Lung (tissue), 12 donors: ENCODE data around the gene ZNF462. TPM values are rescaled to one million over a fixed set of nuclear protein-coding genes. Genes with fewer than 3 reads are reported as not detected.

Experiments used
- ATAC-seq: fragments of 200-7000 bp; cut with Tn5 transposase; one replicate; pipeline ENCODE4 v1.9.1; 2020; ENCODE audit warnings: moderate number of reproducible peaks; ENCODE audit not compliant: insufficient read depth, low FRiP score
- DNase-seq, 3 donors: peaks; one replicate each; pipeline ENCODE4 v3.0.0-alpha.2; 2013 to 2017
- H3K27ac ChIP-seq, 2 donors: one replicate each; pipeline ENCODE4 v1.5.1; 2013; ENCODE audit warnings: mild to moderate bottlenecking in 2 of 2, moderate library complexity in 2 of 2, control low read depth in 1 of 2, inconsistent platforms in 1 of 2, low read depth in 1 of 2, low read length in 1 of 2
- H3K27me3 ChIP-seq, 3 donors: one replicate each; pipeline ENCODE4 v1.5.1; 2013; ENCODE audit warnings: low read length in 2 of 3; ENCODE audit not compliant: control insufficient read depth in 3 of 3, insufficient read depth in 3 of 3
- H3K36me3 ChIP-seq, 4 donors: one replicate each; pipeline ENCODE4 v1.5.1; 2013; ENCODE audit warnings: low read length in 4 of 4, mild to moderate bottlenecking in 1 of 4, moderate library complexity in 1 of 4; ENCODE audit not compliant: control insufficient read depth in 4 of 4, insufficient read depth in 4 of 4
- H3K4me1 ChIP-seq, 5 donors: one replicate each; pipeline ENCODE4 v1.5.1; 2013; ENCODE audit warnings: low read length in 5 of 5, mild to moderate bottlenecking in 2 of 5, moderate library complexity in 1 of 5; ENCODE audit not compliant: control insufficient read depth in 5 of 5, insufficient read depth in 5 of 5
- H3K4me3 ChIP-seq: one replicate; pipeline ENCODE4 v1.5.1; 2013; ENCODE audit warnings: mild to moderate bottlenecking, control low read depth, moderate library complexity
- H3K9ac ChIP-seq, 2 donors: one replicate each; pipeline ENCODE4 v1.5.1; 2013; ENCODE audit warnings: low read length in 2 of 2, control low read depth in 1 of 2; ENCODE audit not compliant: insufficient read depth in 1 of 2
- H3K9me3 ChIP-seq, 4 donors: one replicate each; pipeline ENCODE4 v1.5.1; 2013; ENCODE audit warnings: low read length in 3 of 4, mild to moderate bottlenecking in 1 of 4, moderate library complexity in 1 of 4; ENCODE audit not compliant: control insufficient read depth in 4 of 4, insufficient read depth in 3 of 4
- WGBS, 2 donors: extraction: QIAGEN DNeasy Blood & Tissue Kit; methylation state at CpG; one replicate each; pipeline ENCODE4 v1.1.7; 2013; 5-methylcytosine and 5-hydroxymethylcytosine counted together
- polyA plus RNA-seq, 2 donors: library from polyadenylated mRNA; stranded (reverse); fragments of 200-250 nt; gene quantifications; one replicate each; pipeline ENCODE4 v1.2.1, GENCODE V29; 2013
- total RNA-seq, 2 donors: library from RNA; depleted of rRNA in 1 of 2; stranded (reverse); fragments of >200 nt in 1 of 2; gene quantifications; one replicate each; pipeline ENCODE4 v1.2.1, GENCODE V29; 2014 to 2021
- TF ChIP-seq, protein P1 (sequence below): IDR thresholded peaks from 2 replicates; pipeline ENCODE4 v1.5.1; 2012; ENCODE audit warnings: mild to moderate bottlenecking; ENCODE audit errors: control extremely low read depth, extremely low read depth
- donor health status: control.
- donor health status: control.
- donor health status: Bipolar disorder and iron deficiency.
- donor health status: healthy.
- donor health status: DM: yes; HTN: yes; CAD: no.

The ZNF462 gene
- total and polyA plus RNA-seq, 4 donors = 2.0 to 37.7 (median 19.5) TPM

GRCh38 chr9:106885451-106885850 lies 22.5 kb downstream of the ZNF462 start:
- TF ChIP-seq, protein P1, sequence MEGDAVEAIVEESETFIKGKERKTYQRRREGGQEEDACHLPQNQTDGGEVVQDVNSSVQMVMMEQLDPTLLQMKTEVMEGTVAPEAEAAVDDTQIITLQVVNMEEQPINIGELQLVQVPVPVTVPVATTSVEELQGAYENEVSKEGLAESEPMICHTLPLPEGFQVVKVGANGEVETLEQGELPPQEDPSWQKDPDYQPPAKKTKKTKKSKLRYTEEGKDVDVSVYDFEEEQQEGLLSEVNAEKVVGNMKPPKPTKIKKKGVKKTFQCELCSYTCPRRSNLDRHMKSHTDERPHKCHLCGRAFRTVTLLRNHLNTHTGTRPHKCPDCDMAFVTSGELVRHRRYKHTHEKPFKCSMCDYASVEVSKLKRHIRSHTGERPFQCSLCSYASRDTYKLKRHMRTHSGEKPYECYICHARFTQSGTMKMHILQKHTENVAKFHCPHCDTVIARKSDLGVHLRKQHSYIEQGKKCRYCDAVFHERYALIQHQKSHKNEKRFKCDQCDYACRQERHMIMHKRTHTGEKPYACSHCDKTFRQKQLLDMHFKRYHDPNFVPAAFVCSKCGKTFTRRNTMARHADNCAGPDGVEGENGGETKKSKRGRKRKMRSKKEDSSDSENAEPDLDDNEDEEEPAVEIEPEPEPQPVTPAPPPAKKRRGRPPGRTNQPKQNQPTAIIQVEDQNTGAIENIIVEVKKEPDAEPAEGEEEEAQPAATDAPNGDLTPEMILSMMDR = no peak

DNA sequence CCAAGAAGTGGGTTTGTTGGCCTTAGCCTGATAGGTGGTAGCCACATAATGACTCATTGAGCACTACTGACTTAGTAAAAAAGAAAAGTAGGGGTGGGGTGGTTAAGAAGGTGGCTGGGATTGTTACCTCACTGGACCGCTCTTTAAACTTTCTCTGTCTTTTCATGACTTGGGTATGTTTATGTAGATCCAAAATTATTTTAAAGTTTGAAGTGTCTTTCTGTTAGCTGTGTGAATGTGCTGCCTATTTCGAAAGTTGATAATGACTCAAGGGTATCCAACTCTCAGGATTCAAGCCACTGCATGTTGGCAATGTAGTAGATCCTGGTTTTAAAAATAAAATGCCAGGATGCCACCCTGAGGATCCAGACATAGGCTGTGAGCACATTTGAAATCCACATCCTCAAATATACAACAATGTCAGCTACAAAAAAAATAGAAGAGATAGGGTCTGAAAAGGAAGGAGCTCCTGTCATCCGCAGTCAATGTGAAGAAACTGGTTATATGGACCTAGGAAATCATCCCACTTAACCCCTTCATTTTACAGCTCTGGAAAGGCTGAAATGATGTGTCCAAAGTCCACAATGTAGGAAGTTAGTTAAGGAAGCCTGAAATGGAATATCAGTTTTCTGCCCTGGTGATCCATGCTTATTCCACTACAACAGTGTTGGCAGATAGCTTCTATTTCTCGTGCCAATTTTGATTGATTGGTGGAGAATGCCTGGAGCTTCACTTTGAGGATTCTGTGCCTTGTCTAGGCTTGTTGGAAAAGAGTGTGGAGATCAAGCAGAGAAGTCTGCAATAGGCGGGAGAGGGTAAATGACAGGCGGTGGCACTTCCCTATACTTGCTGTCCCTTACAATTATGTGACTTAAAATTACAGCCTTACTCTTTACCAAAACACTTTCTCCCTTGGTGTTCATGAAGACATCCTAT lies 23.4 kb downstream of the ZNF462 start:
- Histone ChIP-seq H3K27me3 (no peaks in the 10 kb centered on the region), H3K9me3 (no peaks in the 10 kb centered on the region), H3K27ac (peak overlapping the region in 1 of 2 donors; percentile 74), H3K4me3 (no peak overlapping the region), H3K36me3 (no peaks in the 10 kb centered on the region), H3K4me1 (peaks cover 2 to 43% (median 11%) of the 10 kb centered on the region in 5 donors), H3K9ac (no peak overlapping the region)
- DNase-seq (no peak), ATAC-seq (peak; percentile 13)
- WGBS, 2 donors = 88 to 90% methylated on average over 6 of the region's 6 CpGs
- TF ChIP-seq, protein P1 = no peak

More at GRCh38 chr9:106885451-106885850, 22.5 kb downstream of the ZNF462 start:
- 62 to 77% methylated on average over 2 of the region's 2 CpGs for WGBS, 2 donors
- Histone ChIP-seq H3K9me3 (no peaks in the 10 kb centered on the region), H3K4me3 (no peak overlapping the region), H3K36me3 (no peaks in the 10 kb centered on the region), H3K9ac (no peak overlapping the region), H3K27me3 (no peaks in the 10 kb centered on the region), H3K27ac (peak overlapping the region; percentile 58 to 74), H3K4me1 (peaks cover 6 to 42% (median 19%) of the 10 kb centered on the region in 5 donors)
- ATAC-seq (peak; percentile 43), DNase-seq (no peak)

GRCh38 chr9:106887066-106887465 lies 24.1 kb downstream of the ZNF462 start:
- DNase-seq = no peak
- H3K4me3 ChIP-seq = no peak overlapping the region
- WGBS, 2 donors = 83 to 93% methylated on average over 2 of the region's 2 CpGs
- H3K36me3 ChIP-seq = no peaks in the 10 kb centered on the region
- no peaks in the 10 kb centered on the region for H3K27me3 ChIP-seq
- TF ChIP-seq, protein P1 = no peak
- peak overlapping the region in 1 of 2 donors; percentile 74 for H3K27ac ChIP-seq
- no peak for ATAC-seq
- H3K9me3 ChIP-seq = no peaks in the 10 kb centered on the region
- H3K4me1 ChIP-seq = peaks cover 2 to 48% (median 7%) of the 10 kb centered on the region in 5 donors
- no peak overlapping the region for H3K9ac ChIP-seq
